Umbilical cord (tissue), 2 donors: Measurements from ENCODE around the gene PTPRD. TPM values are rescaled to one million over a fixed set of nuclear protein-coding genes. Genes with fewer than 3 reads are reported as not detected.
A peak's percentile ranks its signal among the peaks of the same experiment; 100 is the strongest.
"Not testable (repeated sequence)": the region's sequence is repeated elsewhere in the genome, so short reads cannot be mapped to it uniquely, and the experiment has no call there.

ENCODE experiments used
- DNase-seq: peaks from one replicate; pipeline ENCODE4 v3.0.0-alpha.2; 2015; ENCODE audit warnings: low spot score
- total RNA-seq: library from RNA; depleted of rRNA; stranded (reverse); fragments of >200 nt; gene quantifications from one replicate; pipeline ENCODE4 v1.2.3, GENCODE V29; 2014; ENCODE audit warnings: low replicate concordance; ENCODE audit not compliant: insufficient read depth

Gene PTPRD
- total RNA-seq, 1 donor from 2014 or later: 29.1 TPM

DNA sequence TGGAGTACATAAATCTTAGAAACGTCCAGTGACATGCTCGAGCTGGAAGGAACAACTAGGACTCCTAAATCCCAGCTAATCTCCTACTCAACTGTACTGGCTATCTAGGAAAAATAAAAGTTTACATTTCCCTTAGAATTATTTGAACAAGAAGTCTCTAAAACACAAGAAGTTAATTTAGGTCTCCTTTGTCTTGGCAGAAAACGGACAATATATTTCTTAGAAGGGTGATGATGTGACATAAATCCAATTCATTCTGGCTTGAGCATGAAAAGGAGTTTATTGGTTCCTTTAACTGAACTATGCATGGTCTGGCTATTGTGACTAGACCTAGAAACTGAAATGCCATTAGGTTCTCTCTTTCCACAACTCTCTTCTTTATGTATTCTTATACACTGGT lies 1571.0 kb downstream of the PTPRD start:
- peak; percentile 2 for DNase-seq

DNA sequence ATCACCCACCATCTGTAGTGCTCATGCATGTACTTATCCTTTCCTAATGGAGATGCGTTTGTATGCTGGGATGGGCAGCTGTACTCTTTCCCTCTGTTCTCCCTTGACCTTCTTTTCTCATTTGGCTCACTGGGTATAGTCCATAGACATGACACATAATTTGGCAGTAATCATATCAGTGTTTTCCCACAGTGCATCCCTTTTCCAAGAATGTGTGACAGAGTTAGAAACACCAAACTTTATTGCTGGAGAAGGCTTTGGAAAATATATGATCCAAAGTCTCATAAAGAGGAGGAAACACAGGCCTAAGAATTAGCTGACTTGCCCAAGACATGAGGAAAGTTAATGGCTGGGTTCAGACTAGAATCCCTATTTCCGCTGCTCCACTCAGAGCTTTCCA lies 1579.8 kb downstream of the PTPRD start:
- DNase-seq: no peak

DNA sequence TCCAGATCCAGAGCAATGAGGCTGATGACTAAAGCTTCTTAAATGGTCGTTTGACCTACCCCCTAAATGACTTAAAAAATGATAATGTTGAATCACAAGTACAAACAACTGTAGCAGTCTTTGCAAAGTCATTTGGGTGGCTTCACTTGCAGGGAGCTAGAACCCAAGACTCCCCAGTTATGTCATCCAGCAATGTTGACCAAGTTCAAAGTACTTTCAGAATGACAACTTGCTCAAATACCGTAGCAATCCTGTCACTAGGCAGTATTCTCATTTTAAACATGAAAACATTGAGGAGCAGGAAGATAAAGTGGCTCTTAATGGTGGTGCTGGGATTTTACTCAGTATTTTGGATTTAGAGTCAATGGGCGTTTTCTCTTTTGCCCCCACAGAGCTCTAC lies 1596.2 kb downstream of the PTPRD start:
- DNase-seq: no peak

DNA sequence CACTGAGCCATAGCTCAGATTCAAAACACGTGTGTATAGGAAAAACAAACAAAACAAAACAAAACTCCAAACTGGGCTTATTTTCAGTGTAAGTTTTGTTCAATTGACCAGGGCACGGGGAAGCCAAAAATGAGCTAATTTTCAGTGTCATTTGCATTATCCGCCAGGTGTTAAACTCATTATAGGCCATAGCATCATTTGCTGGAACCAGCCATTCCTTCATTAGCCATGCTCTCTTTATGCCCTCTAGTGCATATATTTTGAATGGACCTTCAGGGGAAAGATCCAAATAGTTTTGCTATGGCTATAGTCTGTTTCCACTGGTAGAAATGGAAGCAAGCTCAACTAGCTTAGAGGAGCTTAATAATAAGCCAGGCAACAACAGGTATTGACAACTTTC lies 1608.0 kb downstream of the PTPRD start:
- no peak for DNase-seq

DNA sequence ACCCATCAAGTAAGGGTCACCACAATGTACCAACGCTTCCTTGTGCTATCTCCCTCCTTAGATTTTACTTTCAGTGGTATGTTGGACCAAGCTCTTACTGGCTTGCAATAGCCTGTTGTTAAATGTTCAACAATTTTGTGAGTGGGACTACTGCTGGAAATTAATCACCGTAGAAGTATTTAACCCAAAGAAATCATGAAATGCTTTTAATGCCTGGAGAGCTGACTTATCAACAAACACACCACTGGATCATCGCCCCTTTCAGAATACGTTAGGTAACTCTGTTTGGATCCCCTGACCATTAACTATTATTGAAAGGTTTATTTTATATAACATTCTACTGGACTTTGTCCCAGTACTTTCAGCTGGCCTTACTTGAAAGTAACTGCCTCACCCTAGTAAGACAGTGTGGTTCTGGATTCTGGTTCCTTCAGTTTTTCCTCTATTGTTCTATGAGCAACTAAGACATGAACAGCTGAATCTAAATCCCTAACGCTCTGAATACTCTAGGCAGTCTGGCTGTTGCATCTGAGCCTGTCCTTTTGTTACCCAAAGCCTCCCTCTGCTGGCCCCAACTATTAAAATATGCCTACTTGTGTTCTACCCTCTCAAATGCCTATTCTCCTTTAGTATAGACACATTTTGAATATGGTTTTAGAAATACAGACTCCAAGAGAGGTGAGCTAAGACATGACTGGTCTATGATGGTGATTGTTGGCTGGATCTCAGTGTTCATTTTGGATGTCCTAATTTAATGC lies 1609.8 kb downstream of the PTPRD start:
- peak; percentile 47 for DNase-seq

DNA sequence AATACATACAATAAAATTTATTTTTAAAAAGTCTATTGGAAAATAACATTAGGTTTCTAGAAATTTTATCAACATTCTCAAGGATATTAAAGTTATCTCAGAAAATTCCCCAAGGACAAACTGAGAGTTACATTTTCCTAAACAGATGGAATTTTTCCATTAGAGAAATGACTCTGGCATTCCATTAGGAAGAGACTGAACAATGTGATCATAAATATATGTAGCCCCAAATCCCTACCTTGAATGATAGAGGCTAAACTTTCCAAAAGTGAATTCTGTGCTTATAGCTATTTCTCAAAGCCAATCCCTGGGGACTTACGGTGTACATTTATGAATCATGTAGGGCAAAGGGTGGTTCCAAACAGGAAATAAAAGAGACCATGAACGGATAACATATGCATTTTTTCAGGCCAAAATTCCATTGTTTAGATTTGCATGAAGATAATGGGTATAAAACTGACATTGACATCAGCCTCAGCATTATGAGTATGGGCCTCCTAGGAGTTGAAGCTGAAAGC lies 1632.2 kb downstream of the PTPRD start:
- DNase-seq: no peak

DNA sequence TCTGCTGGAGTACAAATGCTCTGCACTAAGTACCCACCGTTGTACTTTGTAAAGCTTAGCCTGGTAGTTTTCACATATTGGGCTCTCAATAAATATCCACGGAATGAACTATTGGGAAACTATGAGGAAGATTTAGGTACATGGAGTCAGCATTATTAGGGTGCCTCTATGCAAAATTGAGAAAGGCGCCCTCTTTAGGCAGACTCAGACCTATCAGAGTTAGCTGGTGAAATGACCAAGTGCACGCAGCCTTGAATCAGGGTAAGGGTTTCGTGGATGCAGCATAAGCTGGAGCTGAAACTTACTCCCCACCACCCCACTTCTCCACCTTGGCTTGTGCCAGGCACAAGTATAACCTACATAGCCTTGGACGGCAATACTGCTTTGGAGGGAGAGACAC lies 1634.5 kb downstream of the PTPRD start:
- no peak for DNase-seq

DNA sequence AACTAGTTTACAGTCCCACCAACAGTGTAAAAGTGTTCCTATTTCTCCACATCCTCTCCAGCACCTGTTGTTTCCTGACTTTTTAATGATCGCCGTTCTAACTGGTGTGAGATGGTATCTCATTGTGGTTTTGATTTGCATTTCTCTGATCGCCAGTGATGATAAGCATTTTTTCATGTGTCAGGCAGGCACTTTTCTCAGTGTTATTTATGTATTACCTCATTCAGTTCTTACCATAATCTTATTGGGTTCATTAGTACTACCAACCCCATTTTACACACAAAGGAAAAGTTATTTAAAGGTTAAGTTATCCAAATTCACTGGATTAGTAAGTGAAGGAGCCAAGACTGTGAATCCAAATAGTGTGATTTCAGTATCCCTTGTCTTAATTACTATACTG lies 1644.5 kb downstream of the PTPRD start:
- DNase-seq: not testable (repeated sequence)

DNA sequence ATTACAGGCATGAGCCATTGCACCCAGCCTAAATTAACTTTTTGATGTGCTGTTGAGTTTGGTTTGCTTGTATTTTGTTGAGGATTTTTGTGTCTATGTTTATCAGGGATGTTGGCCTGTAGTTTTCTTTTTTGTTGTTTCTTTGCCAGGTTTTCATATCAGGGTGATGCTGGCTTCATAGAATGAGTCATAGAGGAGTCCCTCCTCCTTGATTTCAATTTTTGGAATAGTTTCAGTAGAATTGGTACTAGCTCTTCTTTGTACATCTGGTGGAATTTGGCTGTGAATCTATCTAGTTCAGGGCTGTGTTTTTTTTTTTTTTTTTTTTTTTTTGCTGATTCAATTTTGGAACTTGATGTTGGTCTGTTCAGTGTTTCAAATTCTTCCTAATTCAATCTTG lies 1648.9 kb downstream of the PTPRD start:
- peak; percentile 53 for DNase-seq

DNA sequence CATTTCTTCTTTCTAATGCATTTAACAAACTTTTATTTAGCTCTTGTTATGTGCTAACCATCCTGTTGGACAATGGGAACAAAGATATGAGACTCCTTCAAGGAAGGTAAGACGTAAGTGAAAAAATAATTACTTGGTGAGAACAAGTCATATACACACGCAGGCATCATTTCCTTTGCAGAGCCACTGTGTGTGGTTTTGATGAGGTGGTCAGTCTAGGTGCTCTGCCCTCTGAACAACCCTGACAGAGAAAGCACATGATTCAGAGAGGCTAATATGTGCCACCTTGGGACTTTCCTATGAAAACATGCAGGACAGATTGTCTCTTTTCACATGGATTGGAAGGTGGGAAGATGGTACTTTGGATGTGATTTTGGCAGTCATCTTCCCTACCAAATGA lies 1650.7 kb downstream of the PTPRD start:
- no peak for DNase-seq

DNA sequence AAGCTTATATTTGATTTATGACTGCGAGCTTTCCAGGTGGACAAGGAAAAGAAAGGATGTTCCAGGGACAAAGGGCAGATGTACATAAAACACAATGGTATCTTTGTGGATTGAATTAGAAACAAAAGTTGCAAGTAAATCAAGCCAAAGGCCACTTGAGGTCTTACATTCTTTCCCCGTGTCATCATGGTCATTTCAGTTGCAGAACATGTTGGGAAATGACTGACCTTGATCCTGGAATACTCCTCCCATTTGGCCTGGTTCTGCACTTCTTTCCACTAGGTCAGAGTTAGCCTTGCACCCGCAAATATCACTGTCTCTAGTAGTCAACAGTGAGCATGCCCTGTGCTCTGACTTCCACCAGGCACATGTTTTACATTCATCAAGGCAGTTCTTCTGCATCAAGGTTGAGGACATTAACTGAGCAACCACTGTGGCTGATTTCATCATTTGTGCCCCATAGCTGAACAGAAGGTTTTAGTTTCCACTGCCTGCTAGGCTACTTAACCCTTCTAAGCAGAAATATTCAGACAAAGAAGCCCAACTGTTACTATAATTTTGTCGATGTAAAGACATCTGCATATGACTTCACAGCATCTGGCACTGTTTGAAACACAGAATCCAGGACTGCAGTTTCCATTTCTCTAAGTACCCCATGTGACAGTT lies 1651.5 kb downstream of the PTPRD start:
- peak; percentile 4 for DNase-seq

DNA sequence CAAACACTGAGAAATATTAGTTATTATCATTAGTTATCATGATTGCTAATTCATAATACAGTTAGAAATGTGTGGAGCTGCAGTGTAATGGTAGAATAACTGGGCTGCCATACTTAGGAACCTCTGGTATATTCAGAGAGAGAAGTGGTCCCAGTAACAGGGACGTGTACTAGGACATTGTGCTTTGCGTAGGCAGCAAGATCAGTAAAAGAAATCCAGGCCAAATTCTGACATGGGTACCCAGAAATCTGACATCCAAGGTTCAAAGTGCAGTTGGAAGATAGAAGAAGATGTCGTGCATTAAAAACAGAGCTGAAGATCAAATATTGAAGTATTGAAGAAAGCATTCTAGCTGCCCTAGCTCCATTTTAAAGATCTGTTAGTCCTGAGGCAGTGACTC lies 1652.5 kb downstream of the PTPRD start:
- no peak for DNase-seq

DNA sequence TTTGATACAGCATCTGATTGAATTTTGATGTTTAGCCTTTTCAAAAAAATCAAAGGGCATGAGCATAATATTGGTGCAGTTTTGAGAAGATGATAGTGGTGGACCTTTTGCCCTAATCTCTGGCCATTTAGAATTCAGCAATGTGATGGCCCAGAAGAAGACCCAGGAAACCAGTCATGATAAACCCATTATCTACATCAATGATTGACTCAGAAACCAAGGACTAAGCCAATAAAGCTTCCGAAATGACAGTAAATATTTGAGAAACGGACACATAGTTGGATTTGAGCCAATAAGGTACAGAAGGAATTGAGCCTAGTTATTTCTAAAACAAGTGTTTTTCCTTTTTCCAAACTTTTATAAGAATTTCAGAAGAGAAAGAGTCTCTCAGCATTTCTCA lies 1654.4 kb downstream of the PTPRD start:
- DNase-seq: no peak

DNA sequence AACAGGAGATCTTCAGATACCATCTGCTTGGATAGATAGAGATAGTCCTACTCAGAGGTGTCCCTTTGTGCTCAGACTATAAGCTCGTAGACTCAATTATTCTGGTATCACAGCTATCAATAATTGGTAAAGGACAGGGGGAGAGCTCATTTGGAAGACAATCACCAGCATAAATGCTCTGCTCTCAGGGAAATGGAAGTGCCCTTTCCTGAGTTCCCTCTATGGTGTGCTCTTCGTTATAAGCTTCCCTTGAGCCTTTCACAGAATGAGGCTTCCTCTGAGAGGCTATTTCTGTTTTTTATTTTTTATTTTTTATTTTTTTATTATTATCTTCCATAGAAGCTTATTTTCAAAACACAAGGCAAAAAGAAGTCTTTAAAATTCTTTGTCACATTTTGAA lies 1657.5 kb downstream of the PTPRD start:
- DNase-seq: no peak

DNA sequence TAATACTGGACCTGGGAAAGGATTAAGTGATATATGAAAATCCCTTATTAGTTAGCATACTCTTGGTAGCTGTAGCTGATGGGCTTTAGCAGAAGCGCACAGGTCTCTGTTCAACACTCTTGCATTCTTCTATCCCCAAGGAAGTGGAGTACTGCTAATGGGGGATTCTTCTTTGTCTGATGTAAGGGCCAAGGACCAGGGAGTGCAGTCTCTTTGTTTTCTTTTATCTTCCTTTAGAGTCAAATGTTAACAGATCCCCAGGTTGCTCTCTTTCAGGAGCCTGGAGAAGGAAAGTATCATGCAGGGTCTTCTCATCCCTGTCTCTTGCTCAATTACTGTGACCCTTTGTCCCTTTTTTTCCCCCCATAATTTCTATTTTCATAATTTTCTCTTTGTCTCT lies 1666.3 kb downstream of the PTPRD start:
- DNase-seq: no peak

DNA sequence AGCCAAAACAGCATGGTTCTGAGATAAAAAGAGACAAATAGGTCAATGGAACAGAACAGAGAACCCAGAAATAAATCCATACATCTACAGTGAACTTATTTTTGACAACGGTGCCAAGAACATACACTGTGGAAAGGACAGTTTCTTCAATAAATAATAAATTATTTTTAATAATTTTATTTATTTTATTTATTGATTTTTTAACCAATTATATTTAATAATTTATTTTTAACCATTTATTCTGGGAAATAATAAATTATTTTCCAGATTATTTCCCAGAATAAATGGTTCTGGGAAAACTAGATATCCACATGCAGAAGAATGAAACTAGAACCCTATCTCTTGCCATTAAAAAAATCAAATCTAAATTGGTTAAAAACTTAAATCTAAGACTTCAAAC lies 1669.4 kb downstream of the PTPRD start:
- no peak for DNase-seq

DNA sequence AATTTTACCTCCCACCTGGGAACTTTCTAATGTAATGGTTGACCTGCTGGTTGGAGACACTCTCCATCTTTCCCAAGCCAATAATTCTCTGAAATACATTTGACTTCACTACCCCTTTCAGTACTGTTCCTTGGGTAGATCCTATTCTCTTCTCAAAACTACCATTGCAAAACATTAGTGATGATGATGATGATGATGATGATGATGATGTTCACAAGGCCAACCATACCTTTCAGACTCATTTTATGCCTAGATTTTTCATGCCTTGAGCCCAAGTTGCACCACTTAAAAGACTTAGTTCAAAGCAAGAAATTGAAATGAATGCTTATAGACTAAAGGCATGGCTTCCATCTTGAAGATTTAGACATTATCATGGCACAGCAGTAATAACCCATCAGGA lies 1672.2 kb downstream of the PTPRD start:
- no peak for DNase-seq

DNA sequence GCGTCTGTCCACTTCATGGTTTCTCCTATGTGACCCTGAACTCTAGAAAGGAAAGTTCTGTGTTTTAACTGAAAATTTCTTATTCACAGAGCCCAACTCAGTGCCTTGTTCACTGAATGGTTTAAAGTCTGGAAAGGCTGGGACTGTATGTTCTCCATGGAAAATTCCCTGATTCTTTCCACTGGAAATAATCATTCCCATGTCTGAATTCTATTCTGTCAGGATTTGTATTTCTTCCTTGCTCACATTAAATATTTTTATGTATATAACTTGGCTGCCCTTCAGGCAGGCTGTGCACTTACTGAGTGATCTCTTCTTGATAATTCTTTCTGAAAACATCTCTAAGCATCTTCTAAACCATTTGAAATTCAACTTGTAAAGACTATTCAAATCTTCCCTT lies 1686.3 kb downstream of the PTPRD start:
- no peak for DNase-seq

DNA sequence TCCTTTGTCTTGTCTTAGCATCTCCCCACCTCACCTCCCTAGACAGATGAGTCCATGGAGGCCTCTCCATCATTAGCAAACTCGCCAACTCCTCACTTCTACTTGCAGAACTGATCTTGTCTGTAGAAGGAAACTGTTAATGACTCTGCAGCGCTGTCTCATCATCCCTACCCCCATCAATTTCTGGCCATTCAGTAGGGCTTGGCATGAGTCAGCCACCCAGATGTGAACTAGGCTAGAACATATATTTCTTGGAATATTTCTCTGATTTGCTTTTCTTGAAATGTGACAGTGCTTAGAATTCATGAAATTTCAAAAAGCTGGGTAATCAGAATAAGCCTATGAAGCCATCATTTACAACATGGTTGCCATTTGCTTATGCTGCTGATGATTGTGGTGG lies 1688.2 kb downstream of the PTPRD start:
- DNase-seq: no peak

DNA sequence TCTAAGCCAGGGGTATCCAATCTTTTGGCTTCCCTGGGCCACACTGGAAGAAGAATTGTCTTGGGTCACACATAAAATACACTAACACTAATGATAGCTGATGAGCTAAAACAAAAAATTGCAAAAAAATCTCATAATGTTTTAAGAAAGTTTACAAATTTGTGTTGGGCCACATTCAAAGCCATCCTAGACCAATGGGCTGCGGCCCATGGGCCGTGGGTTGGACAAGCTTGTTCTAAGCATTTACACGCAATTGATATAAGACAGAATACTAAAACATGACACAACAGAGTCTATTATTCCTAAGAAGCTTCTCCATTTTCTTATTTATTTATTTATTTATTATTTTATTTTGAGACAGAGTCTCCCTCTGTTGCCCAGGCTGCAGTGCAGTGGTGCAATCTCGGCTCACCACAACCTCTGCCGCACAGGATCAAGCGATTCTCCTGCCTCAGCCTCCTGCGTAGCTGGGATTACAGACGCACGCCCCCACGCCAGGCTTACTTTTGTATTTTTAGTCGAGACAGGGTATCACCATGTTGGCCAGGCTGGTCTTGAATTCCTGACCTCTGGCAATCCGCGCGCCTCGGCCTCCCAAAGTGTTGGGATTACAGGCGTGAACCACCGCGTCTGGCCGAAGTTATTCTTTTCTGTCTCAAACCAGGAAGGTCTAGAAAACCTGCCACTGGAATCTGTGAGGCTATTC lies 1692.2 kb downstream of the PTPRD start:
- not testable (repeated sequence) for DNase-seq

DNA sequence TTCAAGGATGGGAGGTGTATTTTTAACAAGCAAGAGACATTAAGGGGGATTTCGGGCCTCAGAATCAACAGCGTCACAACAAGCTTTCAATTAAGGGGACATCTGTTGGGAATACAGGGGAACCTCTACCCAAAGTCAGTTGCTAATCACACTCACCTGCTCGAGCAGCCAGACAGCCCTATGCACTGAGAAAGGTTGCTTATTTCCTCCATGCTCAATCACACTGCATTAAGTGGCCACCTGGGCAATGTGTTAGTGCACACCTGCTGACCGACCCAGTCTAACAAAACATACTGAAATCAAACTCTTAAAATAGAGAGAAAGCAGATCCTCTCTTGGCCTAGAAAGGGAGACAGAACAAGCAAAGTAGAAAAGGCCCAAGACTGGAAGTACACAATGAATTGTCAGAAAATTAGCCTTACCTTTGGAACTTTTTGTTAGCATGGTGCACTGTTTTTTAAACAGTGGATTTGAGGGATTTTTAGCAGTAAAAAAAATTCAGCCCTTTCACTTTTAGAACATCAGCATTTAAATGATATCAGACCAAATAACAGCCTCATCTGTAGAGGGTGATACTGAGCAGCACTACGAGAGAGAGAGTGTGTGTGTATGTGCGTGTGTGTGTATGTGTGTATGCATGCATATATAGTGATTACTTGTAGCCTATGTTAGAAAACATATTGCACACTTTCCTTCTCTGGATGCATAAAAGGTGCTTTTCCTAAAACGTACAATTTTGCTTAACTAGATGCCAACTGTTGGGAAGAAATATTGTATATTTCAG lies 1694.7 kb downstream of the PTPRD start:
- DNase-seq: no peak

DNA sequence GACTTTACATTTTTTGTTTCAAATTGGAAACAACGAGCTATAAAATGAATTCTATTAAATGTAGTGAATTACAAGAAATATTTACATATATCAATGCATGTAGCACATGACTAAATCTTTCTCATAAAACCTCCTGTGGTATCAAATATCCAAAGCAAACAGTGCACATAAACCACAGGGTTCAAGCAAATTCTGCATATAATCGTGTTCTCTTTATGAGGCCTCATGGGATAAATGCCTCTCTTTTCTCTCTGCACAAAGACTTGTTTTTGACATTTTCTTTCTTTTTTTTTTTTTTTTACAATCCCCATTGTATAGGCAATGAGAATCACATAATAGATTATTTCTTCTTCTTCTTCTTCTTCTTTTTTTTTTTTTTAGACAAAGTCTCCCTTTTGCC lies 1696.0 kb downstream of the PTPRD start:
- no peak for DNase-seq
